ENCODE data around the gene CCDC28B. TPM values are rescaled to one million over a fixed set of nuclear protein-coding genes. Genes with fewer than 3 reads are reported as not detected.

Gene CCDC28B
- total and polyA plus RNA-seq, 2 of the 13 experiments (the other 11 are each of a cell fraction or from before 2014, with no cell fraction given) = 2.6 to 3.5 TPM

DNA sequence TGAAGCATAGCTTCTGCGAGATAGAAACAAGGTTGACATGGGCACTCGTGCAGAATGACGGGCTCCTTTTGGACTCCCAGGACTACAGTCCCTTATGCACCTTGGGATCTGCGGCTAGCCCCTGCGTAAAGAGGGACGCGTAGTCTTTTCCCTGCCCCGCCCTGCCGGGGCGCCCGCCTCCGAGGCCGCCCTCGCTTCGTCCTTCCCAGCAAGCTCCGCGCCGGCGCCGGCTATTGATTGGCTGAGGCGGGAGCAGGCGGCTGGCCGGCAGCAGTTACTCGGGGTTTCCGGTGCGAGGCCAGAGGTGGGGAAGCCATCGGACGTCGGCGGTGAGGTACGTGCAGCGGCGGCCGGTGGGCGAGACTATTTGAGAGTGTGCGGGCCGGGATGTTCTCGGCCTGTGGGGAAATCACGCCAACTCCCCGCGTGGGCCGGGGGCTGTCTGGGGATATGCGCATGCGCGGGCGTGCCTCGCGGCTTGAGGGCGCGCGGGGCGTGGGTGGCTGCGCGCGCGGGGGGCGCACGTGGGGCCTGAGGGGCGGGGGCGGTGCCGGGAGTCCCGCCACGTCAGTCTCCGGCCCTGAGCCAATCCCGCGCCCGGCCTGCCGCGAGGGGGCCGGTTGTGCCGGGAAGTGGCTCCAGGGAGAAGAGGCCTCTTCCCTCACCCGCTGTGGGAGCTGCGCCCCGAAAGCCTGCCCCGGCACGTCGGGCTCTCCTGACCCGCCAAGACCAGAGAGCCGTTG lies 20.8 kb upstream of the CCDC28B start, which contains the start of gene TXLNA (continued):
- TF ChIP-seq REXO4 (CRISPR knock-in tag; IDR thresholded peaks at IDR 0.05; ENCODE audit: borderline replicate concordance) = no peak; the same call in 1 of the 2 replicates
- TF ChIP-seq HNRNPL (IDR thresholded peaks at IDR 0.05; ENCODE audit: low read depth, low read length) = no peak
- peak; percentile 91; the same call in 1 of the 2 replicates for TF ChIP-seq ZNF670 (CRISPR knock-in tag; IDR thresholded peaks at IDR 0.05; ENCODE audit: borderline replicate concordance)
- TF ChIP-seq, protein P1, sequence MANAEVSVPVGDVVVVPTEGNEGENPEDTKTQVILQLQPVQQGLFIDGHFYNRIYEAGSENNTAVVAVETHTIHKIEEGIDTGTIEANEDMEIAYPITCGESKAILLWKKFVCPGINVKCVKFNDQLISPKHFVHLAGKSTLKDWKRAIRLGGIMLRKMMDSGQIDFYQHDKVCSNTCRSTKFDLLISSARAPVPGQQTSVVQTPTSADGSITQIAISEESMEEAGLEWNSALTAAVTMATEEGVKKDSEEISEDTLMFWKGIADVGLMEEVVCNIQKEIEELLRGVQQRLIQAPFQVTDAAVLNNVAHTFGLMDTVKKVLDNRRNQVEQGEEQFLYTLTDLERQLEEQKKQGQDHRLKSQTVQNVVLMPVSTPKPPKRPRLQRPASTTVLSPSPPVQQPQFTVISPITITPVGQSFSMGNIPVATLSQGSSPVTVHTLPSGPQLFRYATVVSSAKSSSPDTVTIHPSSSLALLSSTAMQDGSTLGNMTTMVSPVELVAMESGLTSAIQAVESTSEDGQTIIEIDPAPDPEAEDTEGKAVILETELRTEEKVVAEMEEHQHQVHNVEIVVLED (CRISPR knock-in tag; IDR thresholded peaks at IDR 0.05; ENCODE audit: borderline replicate concordance) = peak; percentile 78; the same call in 1 of the 2 replicates
- TF ChIP-seq ZNF879 (CRISPR knock-in tag; IDR thresholded peaks at IDR 0.05) = no peak
- no peak for TF ChIP-seq ZNF382 (CRISPR knock-in tag; IDR thresholded peaks at IDR 0.05; ENCODE audit: borderline replicate concordance)
- peak; percentile 71; the same call in 1 of the 2 replicates for TF ChIP-seq ZNF33B (CRISPR knock-in tag; IDR thresholded peaks at IDR 0.05)
- peak; percentile 77 for TF ChIP-seq TOPORS (CRISPR knock-in tag; IDR thresholded peaks at IDR 0.05)
- TF ChIP-seq, protein P2, sequence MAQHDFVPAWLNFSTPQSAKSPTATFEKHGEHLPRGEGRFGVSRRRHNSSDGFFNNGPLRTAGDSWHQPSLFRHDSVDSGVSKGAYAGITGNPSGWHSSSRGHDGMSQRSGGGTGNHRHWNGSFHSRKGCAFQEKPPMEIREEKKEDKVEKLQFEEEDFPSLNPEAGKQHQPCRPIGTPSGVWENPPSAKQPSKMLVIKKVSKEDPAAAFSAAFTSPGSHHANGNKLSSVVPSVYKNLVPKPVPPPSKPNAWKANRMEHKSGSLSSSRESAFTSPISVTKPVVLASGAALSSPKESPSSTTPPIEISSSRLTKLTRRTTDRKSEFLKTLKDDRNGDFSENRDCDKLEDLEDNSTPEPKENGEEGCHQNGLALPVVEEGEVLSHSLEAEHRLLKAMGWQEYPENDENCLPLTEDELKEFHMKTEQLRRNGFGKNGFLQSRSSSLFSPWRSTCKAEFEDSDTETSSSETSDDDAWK (CRISPR knock-in tag; IDR thresholded peaks at IDR 0.05) = no peak
- no peak; the same call in 1 of the 2 replicates for TF ChIP-seq ZNF619 (CRISPR knock-in tag; IDR thresholded peaks at IDR 0.05)
- TF ChIP-seq MZF1 (CRISPR knock-in tag; IDR thresholded peaks at IDR 0.05; ENCODE audit: borderline replicate concordance) = no peak
- peak; percentile 82 for TF ChIP-seq MEF2D (CRISPR knock-in tag; IDR thresholded peaks at IDR 0.05)
- TF ChIP-seq PITX1 (CRISPR knock-in tag; IDR thresholded peaks at IDR 0.05) = no peak
- TF ChIP-seq PHF21A (CRISPR knock-in tag; IDR thresholded peaks at IDR 0.05) = peak; percentile 85
- TF ChIP-seq HNRNPLL (IDR thresholded peaks at IDR 0.05; ENCODE audit: low read depth, low read length, poor library complexity, severe bottlenecking) = peak; percentile 76
- peak; percentile 94 for TF ChIP-seq ZNF709 (CRISPR knock-in tag; IDR thresholded peaks at IDR 0.05)
- peak; percentile 29; the same call in 1 of the 2 replicates for TF ChIP-seq TFE3 (CRISPR knock-in tag; IDR thresholded peaks at IDR 0.05)
- TF ChIP-seq ZNF776 (CRISPR knock-in tag; IDR thresholded peaks at IDR 0.05) = peak; percentile 97; the same call in 1 of the 2 replicates
- no peak for TF ChIP-seq PHF5A (CRISPR knock-in tag; IDR thresholded peaks at IDR 0.05; ENCODE audit: low read depth, unreplicated experiment)
- TF ChIP-seq DNMT1 (CRISPR knock-in tag; IDR thresholded peaks at IDR 0.05) = 0 out of 2 replicates have a peak, but pooled peaks have one; percentile 24
- peak; percentile 89 for TF ChIP-seq HDAC1 (CRISPR knock-in tag; IDR thresholded peaks at IDR 0.05)
- TF ChIP-seq ZBTB46 (CRISPR knock-in tag; IDR thresholded peaks at IDR 0.05; ENCODE audit: borderline replicate concordance) = no peak
- TF ChIP-seq ZNF556 (CRISPR knock-in tag; IDR thresholded peaks at IDR 0.05; ENCODE audit: borderline replicate concordance) = no peak; the same call in 1 of the 2 replicates
- no peak for TF ChIP-seq SSRP1 (CRISPR knock-in tag; IDR thresholded peaks at IDR 0.05)
- TF ChIP-seq PHF8 (CRISPR knock-in tag; IDR thresholded peaks at IDR 0.05) = peak; percentile 82
